Keratinocyte (primary cell): ENCODE results near the gene PPP1R2. TPM values are rescaled to one million over a fixed set of nuclear protein-coding genes. Genes with fewer than 3 reads are reported as not detected.

Experiments
- DNase-seq: peaks from one replicate; pipeline ENCODE4 v3.0.0-alpha.2; 2011; ENCODE audit warnings: low read depth, missing footprints, low spot score
- FAIRE-seq: peaks from 2 replicates; lab custom pipeline; 2011; peaks lifted over from hg19 to GRCh38; lab: Jason Lieb, UNC
- H2AFZ ChIP-seq: 2 replicates; pipeline ENCODE4 v1.6.0; 2012; ENCODE audit warnings: low read length, control low read depth, inconsistent platforms; ENCODE audit not compliant: control insufficient read depth
- H3K27ac ChIP-seq: 2 replicates; pipeline ENCODE4 v1.5.1; 2011; ENCODE audit warnings: low read length; ENCODE audit not compliant: control insufficient read depth, insufficient read depth
- H3K27me3 ChIP-seq: 3 replicates; pipeline ENCODE4 v1.6.0; 2011; ENCODE audit warnings: low read length; ENCODE audit not compliant: control insufficient read depth, insufficient read depth; ENCODE audit errors: extremely low read depth
- H3K36me3 ChIP-seq, 2 experiments: 2 replicates in 1 of 2; 3 replicates in 1 of 2; pipeline ENCODE4 v1.5.1; 2011; ENCODE audit warnings: low read length in 2 of 2, mild to moderate bottlenecking in 1 of 2; ENCODE audit not compliant: control insufficient read depth in 2 of 2, insufficient read depth in 2 of 2; ENCODE audit errors: extremely low read depth in 1 of 2
- H3K4me1 ChIP-seq: 3 replicates; pipeline ENCODE4 v1.5.1; 2011; ENCODE audit warnings: low read length; ENCODE audit not compliant: control insufficient read depth, insufficient read depth; ENCODE audit errors: extremely low read depth
- H3K4me2 ChIP-seq: 3 replicates; pipeline ENCODE4 v1.6.0; 2011; ENCODE audit warnings: low read depth, low read length; ENCODE audit not compliant: control insufficient read depth, insufficient read depth; ENCODE audit errors: extremely low read depth
- H3K4me3 ChIP-seq, 3 experiments: fragments of 200-600 bp in 1 of 3; sonication (generic) in 1 of 3; 2 replicates in 2 of 3; 3 replicates in 1 of 3; pipeline ENCODE4 v1.5.1; 2011 to 2016; ENCODE audit warnings: low read length in 3 of 3, mild to moderate bottlenecking in 3 of 3, control low read depth in 2 of 3, inconsistent platforms in 1 of 3, low read depth in 1 of 3, mixed read lengths in 1 of 3, mixed run types in 1 of 3, moderate library complexity in 1 of 3; ENCODE audit not compliant: control insufficient read depth in 2 of 3, insufficient read depth in 2 of 3; ENCODE audit errors: extremely low read depth in 1 of 3
- H3K79me2 ChIP-seq: 2 replicates; pipeline ENCODE4 v1.6.0; 2012; ENCODE audit warnings: low read length; ENCODE audit not compliant: control insufficient read depth, insufficient read depth
- H3K9ac ChIP-seq: 3 replicates; pipeline ENCODE4 v1.6.0; 2011; ENCODE audit warnings: low read length; ENCODE audit not compliant: control insufficient read depth, insufficient read depth; ENCODE audit errors: extremely low read depth
- H3K9me1 ChIP-seq: 3 replicates; pipeline ENCODE4 v1.6.0; 2011; ENCODE audit warnings: low read length; ENCODE audit not compliant: control insufficient read depth, insufficient read depth; ENCODE audit errors: extremely low read depth
- H3K9me3 ChIP-seq: 2 replicates; pipeline ENCODE4 v1.5.1; 2012; ENCODE audit warnings: low read depth, low read length; ENCODE audit not compliant: control insufficient read depth
- H4K20me1 ChIP-seq: 3 replicates; pipeline ENCODE4 v1.6.0; 2011; ENCODE audit warnings: low read length; ENCODE audit not compliant: control insufficient read depth, insufficient read depth; ENCODE audit errors: extremely low read depth
- CTCF ChIP-seq, 3 experiments: IDR thresholded peaks in 1 of 3; conservative IDR thresholded peaks in 1 of 3; optimal IDR thresholded peaks in 1 of 3; 2 replicates in 2 of 3; 3 replicates in 1 of 3; pipeline versions ENCODE3 to v1.5.1; 2011; ENCODE audit warnings: low read length in 3 of 3, mild to moderate bottlenecking in 3 of 3, moderate library complexity in 2 of 3, control low read depth in 1 of 3, inconsistent platforms in 1 of 3; ENCODE audit not compliant: insufficient read depth in 2 of 3; ENCODE audit errors: extremely low read depth in 1 of 3
- EZH2 ChIP-seq: IDR thresholded peaks from one replicate; pipeline ENCODE4 v1.6.1; 2012; ENCODE audit warnings: inconsistent platforms, mild to moderate bottlenecking, low read length, moderate library complexity
- dilution Hi-C: fragments of 300-500 bp; cut with MboI; formaldehyde crosslinking; loops from one replicate; pipeline ENCODE4 v1.7.0; 2020; ENCODE audit warnings: low sequenced_read_pairs; ENCODE audit not compliant: extremely low pct_ligation_motif_present
- polyA plus RNA-seq, 5 experiments: library from polyadenylated mRNA; depleted of rRNA in 3 of 5; stranded (reverse) in 3 of 5; stranded (forward) in 1 of 5; unstranded in 1 of 5; fragments of >200 nt; gene quantifications; 1 replicate in 1 of 5; 2 replicates in 3 of 5; 3 replicates in 1 of 5; pipeline versions ENCODE4 v1.2.1 to v1.2.3, GENCODE V29; 2011 to 2012; ENCODE audit warnings: missing spikeins in 2 of 5, low read depth in 1 of 5, low replicate concordance in 1 of 5

Gene PPP1R2
- polyA plus RNA-seq, 1 donor (not counting 4 experiments of a cell fraction or from before 2014, with no cell fraction given): 43.2 TPM

DNA sequence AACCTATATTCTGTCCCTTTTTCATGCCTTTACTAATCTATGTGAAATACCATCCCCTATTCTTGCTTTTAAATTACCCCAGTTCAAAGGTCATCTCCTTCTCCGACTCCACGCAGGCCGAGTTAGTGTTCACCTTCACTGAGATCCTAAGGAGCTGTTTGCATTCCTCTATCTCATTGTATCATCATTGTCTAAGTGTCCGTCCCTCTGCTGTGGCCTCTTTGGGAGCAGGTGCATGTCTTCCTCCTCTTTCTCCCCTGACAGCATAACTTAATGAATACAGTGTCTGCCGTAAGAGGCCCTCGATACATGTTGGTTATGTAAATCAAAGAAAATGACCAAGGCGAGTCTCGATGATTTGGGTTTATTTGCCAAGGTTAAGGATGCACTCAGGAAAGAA is 4.9 kb upstream of the PPP1R2 start:
- Histone ChIP-seq H3K9ac (no peak overlapping the region), H3K4me3 (no peak overlapping the region), H4K20me1 (no peaks in the 10 kb centered on the region), H3K9me3 (no peaks in the 10 kb centered on the region), H3K27ac (no peak overlapping the region), H3K27me3 (no peaks in the 10 kb centered on the region), H3K4me1 (peaks cover 16% of the 10 kb centered on the region), H3K9me1 (no peaks in the 10 kb centered on the region), H3K36me3 (no peaks in the 10 kb centered on the region), H2AFZ (no peak overlapping the region), H3K4me2 (no peak overlapping the region), H3K79me2 (peaks cover under 1% of the 10 kb centered on the region)
- DNase-seq (no peak), FAIRE-seq (no peak)
- dilution Hi-C loops: no loop called here
- TF ChIP-seq CTCF (optimal IDR thresholded peaks at IDR 0.05 in 1 of 3, IDR thresholded peaks at IDR 0.05 in 1 of 3, conservative IDR thresholded peaks at IDR 0.05 in 1 of 3; ENCODE audit: extremely low read depth in 1 of 3, insufficient read depth in 2 of 3, low read length in 3 of 3) (no peak), EZH2 (no peak)

GRCh38 chr3:195546130-195546560 is 3.0 kb upstream of the PPP1R2 start:
- no peak overlapping the region for H3K9ac ChIP-seq

More at GRCh38 chr3:195546130-195546560, 3.0 kb upstream of the PPP1R2 start:
- DNase-seq (peak; percentile 74), FAIRE-seq (peak; percentile 86)
- Histone ChIP-seq H3K27me3 (no peaks in the 10 kb centered on the region), H3K79me2 (peaks cover 16% of the 10 kb centered on the region), H3K36me3 (no peaks in the 10 kb centered on the region), H3K9me1 (no peaks in the 10 kb centered on the region), H3K27ac (peak overlapping the region; percentile 5), H3K4me2 (peak overlapping the region; percentile 69), H3K9me3 (no peaks in the 10 kb centered on the region), H2AFZ (no peak overlapping the region), H3K4me3 (no peak overlapping the region), H3K4me1 (peaks cover 21% of the 10 kb centered on the region), H4K20me1 (no peaks in the 10 kb centered on the region)
- dilution Hi-C loops: no loop called here
- TF ChIP-seq EZH2 (no peak), CTCF (optimal IDR thresholded peaks at IDR 0.05 in 1 of 3, IDR thresholded peaks at IDR 0.05 in 1 of 3, conservative IDR thresholded peaks at IDR 0.05 in 1 of 3; ENCODE audit: extremely low read depth in 1 of 3, insufficient read depth in 2 of 3, low read length in 3 of 3) (no peak)
